ENCODE results near the gene CNTNAP5.

Gene CNTNAP5

DNA sequence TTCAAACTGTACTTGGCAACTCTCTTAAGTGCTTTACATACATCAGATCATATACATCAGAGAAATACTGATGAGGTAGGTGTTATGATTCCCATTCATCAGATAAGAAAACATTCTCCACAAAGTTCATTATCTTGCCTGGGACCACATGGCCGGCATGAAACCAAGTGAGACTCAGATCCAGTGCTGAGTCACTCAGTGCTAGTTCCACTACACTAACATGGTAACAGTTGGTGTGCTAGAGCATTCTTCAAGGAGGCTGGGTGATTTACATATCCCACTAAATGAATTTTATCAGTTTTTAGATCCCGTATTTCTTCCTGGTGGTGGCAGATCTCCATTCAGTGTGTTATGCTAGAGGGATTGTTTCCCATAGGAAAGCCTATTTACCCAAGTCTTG is 772.0 kb downstream of the CNTNAP5 start:
- no peak for DNase-seq (ENCODE audit: low read depth in 2 of 3, low spot score in 1 of 3)

DNA sequence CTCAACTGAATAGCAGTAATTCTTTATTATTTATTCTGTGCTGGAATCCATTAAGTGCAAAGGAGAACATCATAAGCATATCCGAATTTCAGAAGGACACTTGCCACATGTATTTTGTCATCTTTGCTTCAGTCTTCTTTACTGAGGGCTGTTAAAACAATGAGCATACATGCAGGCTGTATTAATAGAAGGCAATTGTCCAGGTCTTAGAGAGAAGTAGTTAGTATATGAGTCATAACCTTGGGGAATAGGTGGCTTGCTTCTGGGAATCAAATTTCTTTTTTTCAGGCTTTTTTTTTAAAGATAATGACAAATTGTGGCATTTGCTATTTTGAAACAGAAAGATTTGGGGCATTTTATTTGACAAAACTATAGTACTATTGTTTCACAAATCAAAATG is 773.5 kb downstream of the CNTNAP5 start:
- DNase-seq (ENCODE audit: low read depth in 2 of 3, low spot score in 1 of 3) = no peak

DNA sequence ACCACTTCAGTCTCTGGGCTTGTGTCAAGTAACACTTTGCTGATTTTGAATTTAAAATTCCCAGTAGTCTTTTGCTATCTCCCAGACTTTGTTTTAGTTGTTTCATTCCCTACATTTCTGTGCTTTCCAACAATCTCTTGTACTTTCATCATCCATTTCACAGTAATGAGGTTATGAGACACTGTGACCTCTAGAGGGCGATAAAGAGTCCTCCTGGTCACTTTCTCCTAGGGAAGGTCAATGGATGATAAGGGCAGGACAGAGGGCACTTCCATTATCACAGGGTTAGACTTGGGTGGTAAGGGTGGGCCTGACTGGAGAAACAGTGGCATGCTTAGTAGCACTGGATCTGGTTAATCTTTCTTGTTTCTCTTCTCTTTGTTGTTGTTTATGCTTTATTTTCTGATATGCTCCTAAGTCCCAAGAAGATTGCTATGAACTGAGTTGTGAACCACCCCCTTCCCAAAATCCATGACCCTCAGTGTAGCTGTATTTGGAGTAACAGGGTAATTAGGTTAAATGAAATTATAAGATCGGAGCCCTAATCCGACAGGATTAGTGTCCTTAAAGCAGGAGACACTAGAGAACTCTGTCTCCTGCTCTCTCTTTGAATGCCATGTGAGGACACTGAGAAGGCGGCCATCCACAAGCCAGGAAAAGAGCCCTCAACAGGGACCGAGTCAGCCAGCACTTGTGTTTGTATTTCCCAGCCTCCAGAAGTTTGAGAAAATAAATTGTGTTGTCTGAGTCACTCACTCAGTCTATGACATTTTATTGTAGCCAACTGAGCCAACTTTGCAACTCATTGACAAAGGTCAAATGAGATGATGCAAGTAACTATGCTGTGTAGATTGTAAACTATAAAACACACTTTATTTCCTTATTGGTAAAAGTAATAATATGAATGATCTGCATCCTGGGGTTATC is 779.2 kb downstream of the CNTNAP5 start:
- no peak for DNase-seq (ENCODE audit: low read depth in 2 of 3, low spot score in 1 of 3)

DNA sequence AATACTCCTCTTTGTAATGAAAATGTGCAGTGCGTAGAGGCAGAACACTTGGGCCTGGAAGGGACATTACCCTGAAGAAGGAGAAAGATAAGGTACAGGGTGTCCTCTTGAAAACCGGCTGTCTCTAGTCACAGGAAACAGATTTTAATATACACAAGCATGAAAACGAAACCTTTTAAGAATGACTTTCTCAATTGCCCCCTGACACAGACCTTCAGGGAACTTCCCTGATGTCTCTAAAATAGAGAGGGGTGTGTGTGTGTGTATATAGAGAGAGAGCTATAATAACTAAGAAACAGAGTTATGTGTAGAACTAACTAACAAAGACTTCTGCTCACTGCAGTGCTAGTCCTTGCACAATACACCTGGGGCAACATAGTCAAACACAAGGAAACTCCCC is 780.0 kb downstream of the CNTNAP5 start:
- no peak for DNase-seq (ENCODE audit: low read depth in 2 of 3, low spot score in 1 of 3)

DNA sequence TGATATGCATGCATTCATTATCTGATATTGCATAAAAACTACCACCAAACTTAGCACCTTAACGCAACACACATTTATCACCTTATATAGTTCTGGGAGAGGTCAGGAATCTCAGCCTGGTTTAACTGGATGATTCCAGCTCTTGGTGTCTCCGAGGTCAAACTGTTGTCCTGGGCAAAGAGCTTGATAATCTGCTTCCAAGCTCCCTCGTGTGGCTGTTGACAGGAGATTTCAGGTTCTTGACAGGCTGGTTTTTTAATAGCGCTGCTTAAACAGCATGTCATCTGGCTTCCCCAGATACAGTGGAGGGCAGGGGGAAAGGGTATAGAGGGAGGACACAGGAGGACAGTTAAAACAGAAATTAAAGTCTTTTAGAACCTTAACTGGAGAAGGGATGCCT is 785.0 kb downstream of the CNTNAP5 start:
- no peak for DNase-seq (ENCODE audit: low read depth in 2 of 3, low spot score in 1 of 3)

DNA sequence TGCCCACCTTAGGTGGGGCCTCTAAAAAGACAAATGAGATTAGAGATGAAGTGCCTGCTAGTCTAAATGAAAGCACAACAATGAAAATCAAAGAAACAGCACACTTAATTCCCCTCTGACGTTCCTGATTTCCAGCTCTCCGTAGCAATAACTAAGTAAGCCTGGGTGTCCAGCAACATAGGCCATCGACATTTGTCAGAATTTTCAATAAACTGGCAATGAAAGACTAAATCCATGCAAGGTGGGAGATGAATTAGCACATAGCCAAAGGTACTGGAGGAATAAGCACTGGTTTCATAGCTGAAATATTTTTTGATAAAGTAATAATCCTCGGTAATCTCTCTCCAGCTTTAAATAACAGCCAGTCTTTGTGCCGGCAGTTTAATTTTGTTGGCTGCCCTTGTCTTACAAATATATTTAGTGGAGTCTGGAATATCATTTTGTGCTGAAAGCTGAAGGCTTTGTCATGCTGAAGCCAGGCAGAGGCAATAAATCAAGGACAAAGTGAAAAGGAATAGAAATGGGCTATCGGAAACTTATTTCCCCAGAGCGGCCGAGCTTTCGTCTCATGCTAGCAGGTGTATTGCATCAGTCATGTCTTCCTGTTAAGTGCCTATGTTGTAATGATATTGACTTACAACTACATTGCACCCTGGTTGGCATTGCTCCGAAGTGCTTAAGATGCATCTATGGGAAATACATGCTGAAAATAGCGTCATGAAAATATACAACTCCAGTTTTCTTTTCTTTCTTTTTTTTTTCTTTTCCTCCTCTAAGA is 790.1 kb downstream of the CNTNAP5 start:
- no peak for DNase-seq (ENCODE audit: low read depth in 2 of 3, low spot score in 1 of 3)

DNA sequence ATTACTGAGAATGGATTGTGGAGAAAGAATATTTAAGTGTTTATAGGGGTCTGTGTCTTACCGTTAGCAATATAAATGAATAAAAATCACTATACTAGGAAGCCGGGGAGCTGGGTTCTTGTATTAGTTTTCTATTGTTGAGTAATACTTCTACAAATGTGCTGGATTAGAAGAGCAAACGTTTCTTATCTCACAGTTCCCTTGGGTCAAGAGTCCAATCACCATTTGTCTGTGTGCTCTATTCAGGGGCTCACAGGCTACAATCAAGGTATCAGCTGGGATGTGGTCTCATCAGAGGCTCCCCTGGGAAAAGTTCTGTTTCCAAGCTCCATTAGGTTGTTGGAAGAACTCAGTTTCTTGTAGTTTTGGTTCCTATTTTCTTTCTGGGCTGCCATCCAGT is 790.9 kb downstream of the CNTNAP5 start:
- DNase-seq (ENCODE audit: low read depth in 2 of 3, low spot score in 1 of 3) = no peak

DNA sequence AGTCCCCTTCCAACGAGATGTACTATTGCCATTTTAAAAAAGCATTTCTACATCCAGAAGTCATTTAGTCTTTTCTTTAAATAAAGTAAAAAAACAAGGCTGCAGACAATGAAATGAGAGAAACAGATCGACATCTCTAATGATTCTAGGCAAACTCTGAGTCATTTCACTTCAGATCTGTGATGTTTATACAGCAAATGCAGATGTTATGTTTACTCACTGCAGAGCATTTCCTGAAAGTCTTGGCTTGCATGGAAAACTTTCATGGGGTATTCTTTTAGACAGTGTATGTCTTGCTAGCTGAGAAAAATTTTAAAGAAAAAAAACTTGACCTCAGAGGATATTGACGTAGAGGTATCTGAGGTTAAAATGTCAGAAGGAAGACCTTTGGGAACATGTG is 797.4 kb downstream of the CNTNAP5 start:
- DNase-seq (ENCODE audit: low read depth in 2 of 3, low spot score in 1 of 3) = no peak

DNA sequence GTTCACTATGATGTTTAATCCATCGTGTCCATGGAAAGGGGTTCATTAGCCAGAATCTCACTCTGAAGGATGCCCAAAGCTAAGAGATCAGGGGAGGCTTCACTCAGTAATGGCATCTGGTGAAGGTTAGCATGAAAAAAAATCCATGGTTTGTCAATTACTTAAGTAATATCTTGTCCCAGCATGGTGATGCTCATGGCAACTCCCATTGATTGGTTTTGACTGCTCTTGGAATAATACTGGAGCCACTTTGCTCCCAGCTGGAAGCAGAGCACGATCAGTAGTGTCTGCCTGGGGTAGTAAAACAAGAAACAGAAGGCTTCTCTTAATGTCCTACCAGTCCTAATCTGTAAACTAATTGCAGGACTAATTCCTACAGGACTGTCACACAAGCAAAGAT is 799.4 kb downstream of the CNTNAP5 start:
- no peak for DNase-seq (ENCODE audit: low read depth in 2 of 3, low spot score in 1 of 3)

DNA sequence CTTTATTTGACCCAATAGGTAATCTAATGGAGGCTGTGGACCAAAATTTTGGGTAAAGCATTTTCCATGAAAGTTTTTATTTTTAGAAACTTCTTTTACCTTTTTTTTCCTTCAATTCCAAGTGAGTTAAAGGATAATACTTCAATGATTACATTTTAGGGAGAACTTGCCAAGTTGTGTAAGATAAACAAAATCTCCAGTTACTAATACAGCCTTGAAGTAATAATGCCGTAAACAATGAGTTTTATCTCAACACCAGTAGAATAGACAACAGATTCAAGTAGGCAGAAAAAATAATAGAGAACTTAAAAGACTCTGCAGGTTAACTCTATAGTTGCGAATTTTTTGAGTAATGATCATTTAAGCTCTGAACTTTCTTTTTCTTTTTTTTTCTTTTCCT is 807.4 kb downstream of the CNTNAP5 start:
- no peak for DNase-seq (ENCODE audit: low read depth in 2 of 3, low spot score in 1 of 3)

DNA sequence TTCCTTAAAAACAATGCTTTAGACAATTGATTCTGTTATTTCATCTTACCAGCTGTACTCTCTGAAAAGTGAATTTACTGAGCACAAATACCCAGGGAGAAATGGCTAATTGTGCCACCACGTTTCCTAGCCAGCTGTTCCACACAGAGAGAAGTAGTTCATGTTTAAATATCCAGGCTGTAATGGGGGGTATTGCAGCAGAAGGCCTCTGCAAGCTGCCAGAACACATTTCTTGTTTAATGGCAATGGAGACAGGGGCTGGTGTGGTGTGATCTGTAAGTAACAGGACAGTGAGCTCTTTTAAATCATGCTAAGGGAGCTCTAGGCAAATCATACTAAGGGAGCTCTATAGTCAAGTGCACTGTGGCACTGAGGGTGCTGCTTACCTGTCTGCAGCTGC is 809.2 kb downstream of the CNTNAP5 start:
- no peak for DNase-seq (ENCODE audit: low read depth in 2 of 3, low spot score in 1 of 3)

DNA sequence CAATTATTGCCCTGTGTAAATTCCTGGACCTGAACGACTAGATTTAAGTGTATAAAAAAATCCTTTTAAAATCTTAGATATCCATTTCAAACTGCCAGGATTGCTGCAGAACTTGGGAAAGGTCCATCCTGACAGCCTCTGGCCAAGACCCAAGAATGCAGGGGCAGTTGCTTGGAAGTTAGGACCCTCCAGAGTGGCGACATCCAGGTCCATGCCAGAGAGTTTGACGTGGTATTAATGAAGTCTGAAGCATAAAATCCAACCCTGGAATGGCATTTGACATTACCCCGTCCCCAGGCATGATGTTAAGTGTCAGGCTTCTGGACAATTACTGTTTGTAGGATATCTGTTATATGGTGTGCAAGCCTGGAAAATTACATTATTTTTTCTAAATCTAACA is 810.2 kb downstream of the CNTNAP5 start:
- DNase-seq (ENCODE audit: low read depth in 2 of 3, low spot score in 1 of 3) = no peak

DNA sequence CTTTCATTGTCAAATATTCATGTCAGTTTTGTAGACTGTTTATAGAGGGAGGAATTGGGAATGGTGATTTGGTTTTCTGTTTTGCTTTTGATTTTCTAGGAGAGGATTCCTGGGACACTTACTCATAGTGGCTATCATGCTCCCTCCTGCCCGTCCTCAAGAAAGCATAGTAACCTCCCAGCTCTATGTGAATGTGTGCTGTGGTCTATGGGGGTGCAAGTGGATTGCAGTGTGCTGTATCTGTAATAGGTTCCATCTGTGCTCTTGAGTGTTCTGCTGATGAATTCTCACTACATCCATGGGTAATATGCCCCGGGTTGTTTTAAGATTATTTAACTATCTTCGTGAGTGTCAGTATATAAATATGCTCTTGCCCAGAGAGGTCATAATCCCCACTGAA is 811.3 kb downstream of the CNTNAP5 start:
- DNase-seq (ENCODE audit: low read depth in 2 of 3, low spot score in 1 of 3) = no peak

DNA sequence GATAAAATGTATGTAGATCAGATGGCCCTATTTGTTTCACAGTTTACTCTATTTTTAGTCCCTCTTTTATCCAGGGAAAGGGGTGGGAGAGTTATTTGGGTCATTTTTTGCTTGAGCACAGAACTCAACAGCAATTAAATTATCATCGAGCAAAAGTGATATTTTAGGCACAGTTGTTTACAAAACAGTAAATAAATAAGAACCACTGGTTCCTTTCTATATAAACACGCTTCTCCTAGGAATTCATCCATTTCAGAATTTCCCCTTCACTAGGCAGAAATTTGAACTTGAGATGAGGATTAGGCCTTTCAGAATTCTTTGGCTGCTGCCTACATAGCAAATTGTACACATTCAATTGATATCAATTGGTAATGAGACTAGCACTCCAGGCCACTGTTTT is 812.4 kb downstream of the CNTNAP5 start:
- no peak for DNase-seq (ENCODE audit: low read depth in 2 of 3, low spot score in 1 of 3)

DNA sequence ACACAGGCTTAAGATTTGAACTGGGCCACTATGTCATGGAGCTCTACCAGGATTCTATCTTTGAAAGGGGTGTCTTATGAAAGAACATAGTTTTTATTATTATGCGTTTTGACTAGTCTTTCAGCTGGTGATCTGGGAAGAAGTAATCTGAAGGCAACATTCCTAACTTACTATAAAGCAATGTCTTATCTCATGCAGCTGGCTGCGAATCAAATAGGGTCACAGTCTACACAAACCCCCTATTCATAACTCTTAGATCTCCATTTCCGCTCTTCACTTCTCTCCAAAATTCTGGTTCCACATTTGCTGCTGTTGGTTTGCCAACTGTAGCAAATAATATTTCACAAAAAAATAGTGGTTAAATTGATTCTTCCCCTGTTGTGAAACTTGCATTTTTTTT is 813.3 kb downstream of the CNTNAP5 start:
- DNase-seq (ENCODE audit: low read depth in 2 of 3, low spot score in 1 of 3) = no peak

DNA sequence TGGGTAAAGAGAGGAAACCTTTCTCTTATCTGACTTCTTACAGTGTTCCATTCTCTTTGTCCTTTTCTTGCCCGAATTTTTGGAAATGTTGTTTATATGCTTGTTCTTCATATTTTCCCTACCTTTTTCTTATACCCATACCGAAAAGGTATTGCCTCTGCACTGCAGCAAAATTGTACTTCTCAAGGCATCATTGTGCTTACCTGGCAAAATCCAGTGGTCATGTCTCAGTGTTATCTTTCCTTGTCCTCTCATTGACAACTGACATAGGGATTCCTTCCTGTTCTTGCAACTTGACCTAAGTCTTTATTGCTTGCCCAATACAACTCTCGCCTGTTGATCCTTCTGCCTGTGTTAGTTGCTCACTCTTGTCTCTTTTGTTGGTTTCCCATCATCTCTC is 842.2 kb downstream of the CNTNAP5 start:
- DNase-seq (ENCODE audit: low read depth in 2 of 3, low spot score in 1 of 3) = no peak

DNA sequence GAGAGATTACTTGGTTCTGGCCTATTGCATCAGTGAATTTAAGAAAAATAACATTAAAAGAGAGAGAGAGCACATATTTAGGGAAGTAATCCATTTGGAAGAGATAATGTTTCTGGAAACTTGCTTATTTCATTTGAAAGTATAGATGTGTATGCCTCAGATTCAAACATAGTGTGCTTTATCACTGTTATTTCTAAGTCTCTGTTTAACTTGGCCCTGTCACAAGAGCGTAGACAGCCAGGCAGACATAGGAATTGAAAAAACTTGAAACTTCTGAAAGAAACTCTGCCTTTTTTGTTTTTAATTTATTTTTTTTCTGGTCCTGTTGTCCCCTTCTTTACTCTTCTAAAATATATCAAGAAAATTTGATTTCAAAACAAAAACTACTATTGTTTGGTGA is 849.1 kb downstream of the CNTNAP5 start:
- DNase-seq (ENCODE audit: low read depth in 2 of 3, low spot score in 1 of 3) = no peak

DNA sequence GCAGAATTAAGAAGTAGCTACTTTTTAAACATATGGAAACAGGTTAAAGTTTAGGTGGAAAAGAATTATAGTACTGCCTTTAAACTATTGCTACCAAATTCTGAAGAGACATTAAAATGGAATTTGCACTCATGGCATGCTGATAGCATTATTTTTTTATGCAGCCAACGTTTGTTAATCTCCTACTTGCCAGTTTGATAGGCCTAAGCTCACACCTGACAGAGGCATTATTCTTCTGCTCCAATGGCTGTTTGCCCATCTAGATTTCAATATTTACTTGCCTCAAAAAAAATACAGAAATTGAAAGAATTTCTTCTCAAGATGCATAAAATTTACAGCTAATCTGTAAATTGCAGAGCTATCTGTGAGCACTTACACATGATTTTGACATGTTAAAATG is 849.6 kb downstream of the CNTNAP5 start:
- no peak for DNase-seq (ENCODE audit: low read depth in 2 of 3, low spot score in 1 of 3)

DNA sequence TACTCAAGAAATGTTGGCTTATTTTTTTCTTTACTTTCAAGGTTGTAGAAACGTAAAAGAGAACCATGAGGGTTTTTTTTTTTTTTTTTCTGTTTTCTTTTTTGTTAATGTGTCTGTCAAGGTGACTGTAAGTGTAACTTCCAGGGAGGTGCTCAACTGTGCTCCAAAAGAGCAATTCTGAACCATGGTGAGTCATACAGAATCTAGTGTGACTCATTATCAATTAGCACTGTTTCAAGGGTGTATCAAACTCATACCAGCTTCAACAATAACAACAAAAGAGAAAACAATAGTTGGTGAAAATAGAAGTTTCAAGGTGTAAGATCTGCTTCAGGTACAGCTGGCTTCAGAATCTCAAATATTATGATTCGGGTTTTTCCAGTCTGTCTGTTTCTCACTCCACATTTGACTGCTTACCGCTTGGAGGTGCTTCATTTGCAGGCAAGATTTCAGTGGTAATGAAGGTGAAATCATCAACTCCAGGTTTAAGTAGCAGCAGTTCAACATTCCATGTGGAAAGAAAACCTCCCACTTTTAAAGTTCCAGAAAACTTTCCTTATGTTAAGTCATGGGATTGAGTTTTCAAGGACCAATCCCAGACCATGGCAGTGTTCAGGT is 850.6 kb downstream of the CNTNAP5 start:
- DNase-seq (ENCODE audit: low read depth in 2 of 3, low spot score in 1 of 3) = no peak

DNA sequence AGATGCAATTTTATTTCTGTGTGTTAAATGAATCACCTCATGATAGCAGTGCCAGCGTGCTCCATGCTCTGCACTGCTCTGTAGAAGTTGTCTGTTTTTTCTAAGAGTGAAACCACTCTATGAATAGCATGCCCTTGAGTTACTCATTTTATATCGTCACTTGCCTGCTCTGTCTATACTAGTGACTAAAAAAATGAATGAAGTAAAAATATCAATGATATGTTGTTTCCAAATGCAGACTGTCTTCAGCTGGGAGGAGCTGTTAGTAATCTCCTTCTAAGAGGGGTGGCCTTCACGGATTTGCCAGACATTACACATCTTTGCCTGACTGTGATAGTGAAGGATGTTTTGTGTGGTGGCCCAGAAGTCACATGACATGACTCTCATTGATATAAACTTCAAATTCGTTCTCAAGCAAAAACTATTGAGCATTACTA is 852.1 kb downstream of the CNTNAP5 start:
- DNase-seq (ENCODE audit: low read depth in 2 of 3, low spot score in 1 of 3) = no peak

DNA sequence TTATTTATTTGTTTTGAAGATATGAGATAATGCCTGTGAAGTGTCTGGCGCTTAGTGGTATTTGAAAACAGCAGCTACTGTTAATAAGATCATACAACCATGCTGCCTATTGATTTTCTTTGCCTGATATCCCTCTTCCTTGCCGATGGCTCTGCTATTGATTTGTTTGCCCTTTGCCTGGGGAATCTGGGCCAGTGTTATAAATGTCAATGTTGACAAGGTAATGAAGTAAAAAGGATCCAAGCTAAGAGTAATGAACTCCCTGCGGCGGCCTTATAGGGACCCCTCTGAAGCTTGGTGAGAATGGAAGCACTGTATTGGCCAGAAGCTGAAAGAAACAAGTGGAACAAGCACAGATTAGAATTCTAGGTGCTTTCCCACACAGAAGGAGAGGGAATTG is 854.6 kb downstream of the CNTNAP5 start:
- DNase-seq (ENCODE audit: low read depth in 2 of 3, low spot score in 1 of 3) = no peak

DNA sequence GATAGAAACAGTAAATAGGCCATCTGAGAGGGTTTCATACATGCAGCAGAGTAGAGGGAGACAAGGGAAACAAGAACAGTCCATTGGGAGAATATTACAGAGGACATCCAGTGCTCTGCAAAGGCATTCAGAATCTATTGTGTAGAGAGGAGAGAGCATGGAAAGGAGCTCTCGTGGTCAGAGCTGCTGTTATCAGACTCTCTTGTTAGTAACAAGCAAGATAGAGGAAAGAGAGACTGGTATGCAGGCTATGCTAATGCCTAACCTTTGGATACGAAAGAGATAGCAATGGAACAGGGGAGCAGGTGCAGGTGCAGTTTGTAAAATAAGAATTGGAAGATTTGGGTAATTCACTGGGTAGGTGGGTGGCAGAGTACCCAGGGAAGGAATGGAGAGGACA is 855.9 kb downstream of the CNTNAP5 start:
- no peak for DNase-seq (ENCODE audit: low read depth in 2 of 3, low spot score in 1 of 3)
